Hematopoietic multipotent progenitor cell treated with erythropoietin and hydrocortisone succinate and interleukin-3 and kit ligand, for 6 days (in vitro differentiated cells): Measurements from ENCODE around the gene CRB2.

Source experiments
- DNase-seq: peaks from one replicate; pipeline ENCODE4 v3.0.0-alpha.2; 2015

The CRB2 gene

DNA sequence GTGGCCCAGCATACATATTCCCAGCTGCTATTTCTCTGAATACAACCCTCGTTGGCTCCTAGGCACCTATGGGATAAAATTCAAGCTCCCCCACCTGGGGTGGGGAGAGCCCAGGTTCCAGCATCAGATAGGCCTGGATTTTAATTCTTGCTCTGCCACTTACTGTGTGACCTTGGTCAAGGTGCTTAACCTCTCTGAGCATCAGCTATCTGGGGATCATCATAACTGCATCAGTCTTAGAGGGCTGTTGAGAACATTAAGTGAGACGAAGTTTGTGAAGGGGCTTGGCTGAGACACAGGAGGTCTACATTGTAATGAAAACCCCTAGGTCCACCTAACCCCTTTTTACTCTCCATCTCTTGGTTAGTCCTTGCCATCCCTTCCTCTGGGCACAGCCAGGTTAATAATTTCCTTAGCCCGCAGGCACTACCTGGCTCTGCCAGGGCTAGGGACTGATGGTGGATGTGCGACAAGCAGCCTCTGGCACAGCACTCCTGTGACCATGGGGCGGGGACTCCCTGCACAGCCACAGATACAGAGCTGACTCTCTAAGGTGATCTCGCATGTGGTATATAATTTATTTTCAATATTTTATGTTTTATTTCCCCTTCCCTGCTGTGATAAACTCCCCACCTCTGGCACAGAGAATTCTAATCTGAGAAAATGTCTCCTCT lies 68.7 kb downstream of the CRB2 start:
- DNase-seq: no peak

DNA sequence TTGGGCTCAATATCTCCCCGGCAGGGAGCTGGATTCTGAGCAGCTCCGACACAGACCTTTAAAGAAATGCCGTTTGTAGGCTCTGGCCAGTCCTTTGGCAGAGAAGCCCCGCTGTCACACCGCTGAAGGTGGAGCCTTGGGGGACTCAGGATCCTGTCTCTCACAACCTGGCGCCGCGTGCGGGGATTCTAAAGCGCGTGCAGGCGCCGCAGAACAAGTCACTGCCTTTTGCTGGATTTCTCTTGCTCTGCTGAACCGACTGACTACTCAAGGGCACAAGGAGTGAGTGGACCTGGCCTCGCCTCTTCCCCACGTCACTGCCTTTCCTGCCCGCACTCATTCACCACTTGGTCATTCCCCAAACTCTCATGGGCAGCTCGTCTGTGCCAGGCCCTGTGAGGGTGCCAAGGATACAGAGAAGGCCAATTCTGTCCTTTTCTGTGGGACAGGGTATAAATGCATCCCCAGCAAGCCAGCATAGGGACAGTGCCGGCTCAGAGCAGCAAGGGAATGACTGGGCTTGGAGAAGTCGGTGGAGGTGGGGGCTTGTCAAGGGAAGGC lies 69.3 kb downstream of the CRB2 start:
- no peak for DNase-seq

DNA sequence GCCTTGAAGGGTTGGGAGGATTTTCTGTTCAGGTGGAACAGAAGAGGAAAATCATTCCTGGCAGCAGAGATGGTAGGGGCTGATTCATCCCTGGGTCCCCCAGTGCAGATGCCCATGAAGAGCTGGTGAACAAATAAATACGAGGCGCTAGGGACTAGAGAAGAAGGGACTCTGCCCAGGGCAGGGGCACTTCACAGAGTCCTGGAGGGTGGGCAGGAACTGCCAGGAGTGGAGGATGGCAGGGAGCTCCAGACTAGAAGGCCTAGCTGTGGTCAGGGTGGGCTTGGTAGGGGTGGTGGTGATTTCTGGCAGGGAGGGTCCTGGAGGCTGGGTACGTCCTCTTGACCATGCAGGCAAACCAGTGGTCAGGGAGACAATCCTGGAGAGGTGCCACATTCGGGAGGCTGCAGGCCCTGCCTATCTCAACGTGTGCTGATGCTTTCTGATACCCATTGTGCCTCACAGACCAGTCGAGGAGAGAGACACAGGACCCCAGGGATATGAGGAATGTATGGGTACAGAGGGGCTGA lies 69.9 kb downstream of the CRB2 start:
- DNase-seq: no peak

DNA sequence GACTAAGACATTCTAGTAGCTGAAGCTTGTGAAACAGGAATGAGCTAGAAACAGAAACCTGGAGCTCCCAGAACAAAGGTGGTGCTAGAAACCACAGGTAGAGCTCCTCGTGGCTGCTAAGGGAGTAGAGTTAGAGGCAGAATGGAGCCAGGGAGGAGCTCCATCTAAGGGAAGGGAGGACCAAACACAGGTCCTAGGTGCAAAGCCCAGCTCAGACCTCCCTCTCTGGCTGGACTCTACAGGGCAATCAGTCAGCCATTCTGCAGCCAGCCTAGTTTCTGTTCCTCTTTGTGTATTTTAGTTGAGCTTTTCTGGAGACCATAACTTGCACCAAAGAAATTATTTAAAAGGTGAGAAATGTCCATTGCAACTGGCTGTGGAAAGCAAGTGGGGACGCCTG lies 70.4 kb downstream of the CRB2 start:
- DNase-seq: no peak
